22Rv1 (cell line): ENCODE measurements around the gene SHLD1.
A peak's percentile ranks its signal among the peaks of the same experiment; 100 is the strongest.

Experiments used
- H3K27ac ChIP-seq: fragments of 450-650 bp; 2 replicates; pipeline ENCODE4 v1.5.1; 2017
- ZFX ChIP-seq: fragments of 450-650 bp; IDR thresholded peaks from 2 replicates; pipeline ENCODE4 v1.6.1; 2017; ENCODE audit warnings: antibody characterized with exemption, borderline replicate concordance
- TF ChIP-seq, protein P1 (sequence below): fragments of 450-650 bp; IDR thresholded peaks from 2 replicates; pipeline ENCODE4 v1.5.1; 2017; ENCODE audit warnings: mild to moderate bottlenecking

SHLD1 gene

DNA sequence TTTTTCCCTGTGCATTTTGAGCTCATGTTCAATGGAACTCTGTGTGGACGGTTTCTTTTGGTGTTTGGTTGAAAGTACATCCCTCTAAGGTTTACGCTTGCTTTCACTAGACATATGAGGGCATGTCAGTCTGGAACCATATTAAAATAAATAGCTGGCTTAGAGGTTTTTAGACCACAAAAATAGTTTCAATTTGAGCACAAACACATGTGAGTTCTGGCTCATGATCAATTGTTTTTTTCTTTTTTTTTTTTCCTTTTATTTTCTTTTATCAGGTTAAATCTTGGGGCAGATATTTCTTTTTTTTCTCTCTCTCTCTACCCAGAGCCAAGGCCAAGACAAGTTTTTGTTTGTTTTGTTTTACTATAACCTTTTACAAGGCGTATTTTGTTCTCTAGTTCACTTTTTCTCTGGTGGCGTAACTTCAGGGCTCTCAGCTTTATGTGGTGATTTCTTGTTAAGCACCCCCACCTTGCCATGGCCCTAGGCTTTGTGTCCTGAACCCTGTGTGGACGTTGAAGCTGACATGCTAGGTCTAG is 92.9 kb downstream of the SHLD1 start:
- H3K27ac ChIP-seq = peak overlapping the region; percentile 24; the same call in 1 of the 2 replicates
- TF ChIP-seq ZFX = no peak

GRCh38 chr20:5844063-5844681 is 94.0 kb downstream of the SHLD1 start:
- TF ChIP-seq, protein P1, sequence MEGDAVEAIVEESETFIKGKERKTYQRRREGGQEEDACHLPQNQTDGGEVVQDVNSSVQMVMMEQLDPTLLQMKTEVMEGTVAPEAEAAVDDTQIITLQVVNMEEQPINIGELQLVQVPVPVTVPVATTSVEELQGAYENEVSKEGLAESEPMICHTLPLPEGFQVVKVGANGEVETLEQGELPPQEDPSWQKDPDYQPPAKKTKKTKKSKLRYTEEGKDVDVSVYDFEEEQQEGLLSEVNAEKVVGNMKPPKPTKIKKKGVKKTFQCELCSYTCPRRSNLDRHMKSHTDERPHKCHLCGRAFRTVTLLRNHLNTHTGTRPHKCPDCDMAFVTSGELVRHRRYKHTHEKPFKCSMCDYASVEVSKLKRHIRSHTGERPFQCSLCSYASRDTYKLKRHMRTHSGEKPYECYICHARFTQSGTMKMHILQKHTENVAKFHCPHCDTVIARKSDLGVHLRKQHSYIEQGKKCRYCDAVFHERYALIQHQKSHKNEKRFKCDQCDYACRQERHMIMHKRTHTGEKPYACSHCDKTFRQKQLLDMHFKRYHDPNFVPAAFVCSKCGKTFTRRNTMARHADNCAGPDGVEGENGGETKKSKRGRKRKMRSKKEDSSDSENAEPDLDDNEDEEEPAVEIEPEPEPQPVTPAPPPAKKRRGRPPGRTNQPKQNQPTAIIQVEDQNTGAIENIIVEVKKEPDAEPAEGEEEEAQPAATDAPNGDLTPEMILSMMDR = no peak
- TF ChIP-seq ZFX = no peak
- peak overlapping the region; percentile 24; the same call in 1 of the 2 replicates for H3K27ac ChIP-seq

DNA sequence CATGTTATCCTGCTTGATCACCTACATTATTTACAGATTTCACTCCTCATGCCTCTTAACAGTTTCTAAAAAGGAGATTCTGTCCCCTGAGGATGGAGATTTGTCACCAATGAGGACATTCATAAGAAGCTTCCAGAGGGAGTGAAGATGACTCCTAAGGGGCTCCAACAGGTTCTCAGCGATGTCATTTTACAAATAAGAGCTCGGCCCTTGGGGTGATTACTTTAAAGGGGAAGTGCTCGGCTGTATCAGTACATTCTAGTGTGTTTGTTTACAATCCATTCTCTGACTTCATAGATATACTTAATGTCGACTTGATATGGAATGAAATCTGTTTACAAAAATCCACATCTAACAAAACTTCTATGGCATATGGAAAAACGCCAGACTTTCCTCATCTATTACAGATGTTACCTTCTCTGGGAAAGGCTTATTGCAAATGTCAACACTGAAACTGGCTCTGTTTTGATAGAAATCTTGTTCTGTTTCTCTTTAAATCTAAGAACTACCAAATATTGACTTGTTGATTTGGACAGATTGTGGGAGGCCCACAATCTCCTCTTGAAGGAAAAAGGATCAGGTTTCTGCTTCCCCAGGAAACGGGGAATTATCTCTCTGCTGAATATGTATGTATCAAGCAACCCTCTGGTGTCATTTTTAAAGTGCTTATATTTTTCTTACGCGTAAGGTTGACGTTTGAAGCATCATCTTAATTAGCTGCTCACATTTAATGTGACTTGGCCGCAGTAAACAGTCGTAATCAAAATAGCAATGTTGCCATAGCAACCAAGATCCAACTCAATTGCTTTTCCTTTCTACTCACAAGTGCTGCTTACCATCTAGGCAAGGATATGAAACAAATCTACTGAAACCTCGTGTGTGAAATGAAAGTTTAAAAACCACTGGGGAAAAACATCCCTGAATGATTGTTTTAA is 95.7 kb downstream of the SHLD1 start:
- TF ChIP-seq, protein P1 = no peak
- TF ChIP-seq ZFX = no peak
- H3K27ac ChIP-seq = peak overlapping the region; percentile 47

GRCh38 chr20:5848711-5849505 is 98.7 kb downstream of the SHLD1 start:
- TF ChIP-seq ZFX = no peak
- TF ChIP-seq, protein P1 = no peak
- no peak overlapping the region for H3K27ac ChIP-seq

DNA sequence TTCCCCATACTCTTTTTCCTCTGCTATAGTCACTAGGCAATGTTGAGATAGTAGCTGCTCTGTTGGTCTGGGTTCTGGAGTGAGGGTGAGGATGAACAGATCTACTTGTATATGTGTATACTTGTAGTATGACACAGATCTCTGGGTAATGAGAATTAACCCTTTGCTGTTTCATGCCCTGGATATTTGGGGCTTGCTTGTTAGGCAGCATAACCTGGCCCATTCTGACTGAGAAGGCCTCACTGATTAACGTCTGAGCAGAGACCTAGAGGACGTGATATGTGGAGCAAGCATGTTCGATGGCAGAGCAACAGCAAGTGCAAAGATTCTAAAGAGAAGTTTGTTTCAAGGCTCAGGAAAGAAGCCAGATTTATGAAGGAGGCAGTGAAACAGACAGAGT is 105.7 kb downstream of the SHLD1 start:
- no peak for TF ChIP-seq ZFX
- TF ChIP-seq, protein P1 = no peak
- no peak overlapping the region for H3K27ac ChIP-seq

DNA sequence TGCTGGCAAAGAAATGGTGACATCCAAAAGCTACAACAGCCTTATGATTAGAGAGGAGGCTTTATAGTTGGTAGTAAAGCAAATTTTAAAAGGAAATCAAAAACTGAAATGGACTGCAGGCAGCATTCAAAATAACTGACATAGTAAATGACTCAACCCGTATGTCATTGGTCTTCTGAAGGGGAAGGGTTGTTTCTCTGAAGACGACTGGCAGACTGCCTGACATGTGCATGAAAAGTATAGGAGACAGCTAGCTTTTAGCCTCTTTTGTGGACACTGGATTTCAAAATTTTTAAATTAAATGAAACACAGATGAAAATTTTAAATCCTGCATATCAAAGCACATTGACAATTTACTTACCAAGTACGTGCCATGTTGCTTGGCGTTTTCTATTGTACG is 109.4 kb downstream of the SHLD1 start:
- TF ChIP-seq ZFX = no peak
- TF ChIP-seq, protein P1 = no peak
- no peak overlapping the region for H3K27ac ChIP-seq

GRCh38 chr20:5862703-5863039 is 112.5 kb downstream of the SHLD1 start:
- TF ChIP-seq ZFX = no peak
- TF ChIP-seq, protein P1 = no peak
- no peak overlapping the region for H3K27ac ChIP-seq
